Lower leg skin (tissue), 3 donors: ENCODE measurements around the gene NLK.

Experiments
- CTCF ChIP-seq, 3 donors: fragments of 450-650 bp; IDR thresholded peaks; one replicate each; pipeline ENCODE4 v1.5.1; 2016; ENCODE audit warnings: antibody characterized with exemption in 3 of 3, mild to moderate bottlenecking in 3 of 3, moderate library complexity in 2 of 3
- POLR2A ChIP-seq, 2 donors: fragments of 450-650 bp; IDR thresholded peaks; one replicate each; pipeline ENCODE4 v1.6.1; 2016 to 2017; ENCODE audit warnings: antibody characterized with exemption in 2 of 2, mild to moderate bottlenecking in 1 of 2, moderate library complexity in 1 of 2

GRCh38 chr17:28230011-28230410, 187.5 kb downstream of the NLK start:
- TF ChIP-seq CTCF (IDR thresholded peaks at IDR 0.05) (no peak), POLR2A (IDR thresholded peaks at IDR 0.05) (no peak)
